Neuron (in vitro differentiated cells): Measurements from ENCODE around the gene ERO1A.

ENCODE experiments used
- H2AFZ ChIP-seq: one replicate; pipeline ENCODE4 v1.6.1; 2013; ENCODE audit warnings: low read depth, mild to moderate bottlenecking, inconsistent platforms, low read length, moderate library complexity
- H3K27me3 ChIP-seq: one replicate; pipeline ENCODE4 v1.6.1; 2013; ENCODE audit warnings: low read length; ENCODE audit not compliant: insufficient read depth
- H3K36me3 ChIP-seq: one replicate; pipeline ENCODE4 v1.6.1; 2013; ENCODE audit warnings: low read length; ENCODE audit not compliant: insufficient read depth
- H3K4me1 ChIP-seq: one replicate; pipeline ENCODE4 v1.6.1; 2013; ENCODE audit warnings: low read length; ENCODE audit not compliant: insufficient read depth
- H3K4me3 ChIP-seq: 2 replicates; pipeline ENCODE4 v1.5.1; 2013; ENCODE audit warnings: mild to moderate bottlenecking, low read length, moderate library complexity
- H3K9me3 ChIP-seq: one replicate; pipeline ENCODE4 v1.6.1; 2013; ENCODE audit warnings: low read length

ERO1A gene

DNA sequence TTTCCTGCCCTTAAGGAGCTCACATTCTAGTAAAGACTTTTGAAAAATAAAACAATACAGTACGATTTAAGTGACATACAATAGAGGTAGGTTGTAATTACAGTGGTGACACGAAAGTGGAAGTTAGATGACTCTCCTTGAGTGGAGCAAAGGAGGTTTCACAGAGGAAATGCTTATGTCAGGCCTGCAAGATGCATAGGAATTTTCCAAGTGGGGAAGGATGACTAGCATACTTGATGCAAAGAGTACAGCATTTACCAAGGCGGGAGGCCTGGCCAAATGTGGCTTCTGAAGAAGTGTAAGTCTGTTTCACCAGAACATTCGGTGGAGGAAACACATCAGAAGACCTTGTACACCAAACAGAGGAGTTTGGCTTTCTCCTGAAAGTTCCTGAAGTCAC, 55.2 kb downstream of the ERO1A start:
- no peak overlapping the region for H2AFZ ChIP-seq
- H3K27me3 ChIP-seq, result no peaks in the 10 kb centered on the region
- no peaks in the 10 kb centered on the region for H3K4me1 ChIP-seq
- H3K36me3 ChIP-seq, result peaks cover 16% of the 10 kb centered on the region
- H3K9me3 ChIP-seq, result no peaks in the 10 kb centered on the region
- no peak overlapping the region for H3K4me3 ChIP-seq

- H3K27me3 ChIP-seq, result no peaks in the 10 kb centered on the region
- H3K36me3 ChIP-seq, result no peaks in the 10 kb centered on the region
- H3K9me3 ChIP-seq, result no peaks in the 10 kb centered on the region
- H3K4me1 ChIP-seq, result no peaks in the 10 kb centered on the region
- H3K4me3 ChIP-seq, result no peak overlapping the region
- no peak overlapping the region for H2AFZ ChIP-seq
Observed at GRCh38 chr14:52619687-52620086, 75.7 kb downstream of the ERO1A start.

DNA sequence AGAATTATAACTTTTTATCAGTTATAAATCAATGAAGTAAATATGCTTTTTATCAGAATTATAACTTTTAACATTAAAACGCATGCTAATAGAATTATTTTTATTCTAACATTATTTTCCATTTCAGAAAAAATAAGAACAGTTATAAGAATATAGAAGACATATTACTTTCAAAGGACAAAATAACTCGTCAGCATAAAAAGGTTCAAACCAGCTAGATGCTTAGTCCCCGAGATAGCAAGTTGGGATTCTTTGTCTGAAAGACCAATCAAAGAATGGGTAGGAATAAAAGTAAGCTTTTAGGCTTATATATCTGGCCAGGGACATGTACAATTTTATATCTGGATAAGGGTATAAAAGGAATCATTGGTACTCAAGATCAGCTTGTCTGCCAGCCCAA, 76.8 kb downstream of the ERO1A start:
- Histone ChIP-seq H3K4me1 (no peaks in the 10 kb centered on the region), H3K27me3 (no peaks in the 10 kb centered on the region), H2AFZ (no peak overlapping the region), H3K36me3 (no peaks in the 10 kb centered on the region), H3K4me3 (no peak overlapping the region), H3K9me3 (no peaks in the 10 kb centered on the region)

DNA sequence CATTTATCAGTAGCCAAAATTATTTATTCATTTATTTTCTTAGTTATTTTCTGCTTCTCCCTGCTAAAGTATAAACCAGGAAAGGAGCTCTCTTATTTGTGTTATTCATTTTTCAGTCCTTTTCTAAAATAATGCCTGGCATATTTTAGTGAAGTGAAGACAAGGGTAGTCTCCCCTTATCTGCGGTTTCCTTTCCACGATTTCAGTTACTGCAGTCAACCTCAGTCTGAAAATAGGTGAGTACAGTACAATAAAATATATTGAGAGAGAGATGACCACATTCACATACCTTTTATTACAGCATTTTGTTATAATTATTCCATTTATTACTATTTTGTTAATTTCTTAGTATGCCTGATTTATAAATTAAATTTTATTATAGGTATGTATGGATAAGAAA, 85.2 kb downstream of the ERO1A start:
- Histone ChIP-seq H3K9me3 (no peaks in the 10 kb centered on the region), H3K27me3 (no peaks in the 10 kb centered on the region), H3K4me1 (no peaks in the 10 kb centered on the region), H2AFZ (no peak overlapping the region), H3K36me3 (no peaks in the 10 kb centered on the region), H3K4me3 (no peak overlapping the region)

DNA sequence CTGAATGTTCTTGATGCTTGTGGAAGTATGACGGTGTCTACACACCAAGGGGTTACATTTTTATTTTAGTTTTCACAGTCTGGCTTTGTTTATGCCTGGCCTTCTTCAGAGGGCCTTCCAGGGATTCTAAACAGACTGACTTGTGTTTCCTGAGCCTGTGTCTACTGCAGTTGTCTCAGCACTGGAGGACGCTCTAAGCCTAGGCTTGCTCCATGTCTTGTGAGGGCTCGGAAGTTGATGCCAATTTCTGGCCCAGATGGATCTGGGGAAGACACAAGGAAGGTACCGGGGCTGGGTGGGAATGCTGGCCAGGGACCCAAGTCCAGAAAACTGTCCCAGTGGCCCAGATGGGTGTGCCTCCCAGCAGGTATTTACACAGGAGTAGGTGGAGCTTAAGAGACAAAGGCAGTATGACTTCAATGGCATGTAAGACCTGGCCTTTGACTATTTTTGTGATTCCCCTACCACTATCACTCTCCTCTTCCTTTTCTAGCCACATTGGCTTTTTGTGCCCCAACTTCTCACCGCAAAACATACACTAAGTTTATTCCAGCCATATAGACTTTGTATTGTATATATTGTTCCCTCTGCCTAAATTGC, 85.8 kb downstream of the ERO1A start:
- Histone ChIP-seq H3K36me3 (no peaks in the 10 kb centered on the region), H2AFZ (no peak overlapping the region), H3K4me3 (no peak overlapping the region), H3K4me1 (no peaks in the 10 kb centered on the region), H3K9me3 (no peaks in the 10 kb centered on the region), H3K27me3 (no peaks in the 10 kb centered on the region)

DNA sequence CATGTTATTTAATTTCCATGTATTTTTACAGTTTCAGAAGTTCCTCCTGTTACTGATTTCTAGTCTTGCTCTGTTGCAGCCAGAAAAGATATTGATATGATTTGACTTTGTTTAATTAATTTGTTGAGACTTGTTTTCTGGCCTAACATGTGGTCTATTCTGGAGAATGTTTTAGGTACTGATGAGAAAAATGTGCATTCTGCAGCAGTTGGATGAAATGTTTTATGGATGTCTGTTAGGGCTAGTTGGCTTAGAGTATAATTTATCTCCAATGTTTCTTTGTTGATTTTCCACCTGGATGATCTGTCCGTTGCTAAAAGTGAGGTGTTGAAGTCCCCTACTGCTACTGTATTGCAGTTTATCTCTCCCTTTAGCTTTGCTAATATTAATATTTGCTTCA, 88.3 kb downstream of the ERO1A start:
- no peak overlapping the region for H3K4me3 ChIP-seq
- H3K27me3 ChIP-seq, result no peaks in the 10 kb centered on the region
- no peaks in the 10 kb centered on the region for H3K36me3 ChIP-seq
- H3K4me1 ChIP-seq, result no peaks in the 10 kb centered on the region
- no peak overlapping the region for H2AFZ ChIP-seq
- H3K9me3 ChIP-seq, result no peaks in the 10 kb centered on the region

DNA sequence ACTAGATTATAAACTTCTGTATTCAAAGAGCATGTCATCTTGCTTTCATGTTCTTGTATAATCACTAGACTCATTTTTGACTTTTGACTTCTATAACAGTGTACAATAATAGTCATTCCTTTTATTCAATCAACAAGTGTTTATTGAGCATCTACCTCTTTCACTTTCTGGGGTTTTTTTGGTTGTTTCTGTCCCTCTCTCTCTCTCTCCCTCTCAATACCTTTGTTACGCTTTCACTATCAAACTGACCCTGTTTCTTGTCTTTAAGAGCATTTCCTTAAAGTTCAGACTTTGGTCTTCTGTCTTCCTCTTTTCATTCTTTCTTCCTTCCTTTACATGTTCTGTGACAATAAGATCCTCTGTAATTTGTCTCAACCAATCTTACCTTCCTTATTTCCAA, 93.2 kb downstream of the ERO1A start:
- H3K4me3 ChIP-seq, result no peak overlapping the region
- H3K27me3 ChIP-seq, result no peaks in the 10 kb centered on the region
- no peaks in the 10 kb centered on the region for H3K4me1 ChIP-seq
- no peak overlapping the region for H2AFZ ChIP-seq
- no peaks in the 10 kb centered on the region for H3K9me3 ChIP-seq
- H3K36me3 ChIP-seq, result peaks cover 3% of the 10 kb centered on the region

- peaks cover 3% of the 10 kb centered on the region for H3K36me3 ChIP-seq
- H3K27me3 ChIP-seq, result no peaks in the 10 kb centered on the region
- no peak overlapping the region for H2AFZ ChIP-seq
- H3K4me1 ChIP-seq, result no peaks in the 10 kb centered on the region
- H3K4me3 ChIP-seq, result no peak overlapping the region
- H3K9me3 ChIP-seq, result no peaks in the 10 kb centered on the region
Observed at GRCh38 chr14:52599974-52600373, 95.4 kb downstream of the ERO1A start.

GRCh38 chr14:52598568-52598967, 96.8 kb downstream of the ERO1A start:
- Histone ChIP-seq H3K4me1 (no peaks in the 10 kb centered on the region), H3K9me3 (no peaks in the 10 kb centered on the region), H2AFZ (no peak overlapping the region), H3K36me3 (peaks cover 3% of the 10 kb centered on the region), H3K4me3 (no peak overlapping the region), H3K27me3 (no peaks in the 10 kb centered on the region)

DNA sequence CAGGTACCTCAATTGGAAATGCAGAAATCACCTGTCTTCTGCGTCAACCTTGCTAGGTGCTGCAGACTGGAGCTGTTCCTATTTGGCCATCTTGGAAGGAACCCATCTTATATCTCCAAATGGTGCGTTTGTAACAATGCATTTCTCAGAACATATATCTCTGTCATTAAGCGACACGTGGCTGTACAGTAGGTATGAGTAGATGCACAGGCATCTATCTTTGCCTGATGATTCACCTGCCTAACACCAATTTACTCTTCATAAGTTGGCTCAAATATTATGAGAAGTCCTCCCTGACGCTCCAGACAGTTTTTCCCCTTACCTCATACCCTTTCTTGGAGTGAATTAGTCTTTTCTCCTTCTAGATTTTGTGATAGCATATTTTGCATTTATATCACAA, 98.5 kb downstream of the ERO1A start:
- Histone ChIP-seq H3K4me1 (no peaks in the 10 kb centered on the region), H2AFZ (no peak overlapping the region), H3K36me3 (peaks cover 3% of the 10 kb centered on the region), H3K27me3 (no peaks in the 10 kb centered on the region), H3K9me3 (no peaks in the 10 kb centered on the region), H3K4me3 (no peak overlapping the region)

DNA sequence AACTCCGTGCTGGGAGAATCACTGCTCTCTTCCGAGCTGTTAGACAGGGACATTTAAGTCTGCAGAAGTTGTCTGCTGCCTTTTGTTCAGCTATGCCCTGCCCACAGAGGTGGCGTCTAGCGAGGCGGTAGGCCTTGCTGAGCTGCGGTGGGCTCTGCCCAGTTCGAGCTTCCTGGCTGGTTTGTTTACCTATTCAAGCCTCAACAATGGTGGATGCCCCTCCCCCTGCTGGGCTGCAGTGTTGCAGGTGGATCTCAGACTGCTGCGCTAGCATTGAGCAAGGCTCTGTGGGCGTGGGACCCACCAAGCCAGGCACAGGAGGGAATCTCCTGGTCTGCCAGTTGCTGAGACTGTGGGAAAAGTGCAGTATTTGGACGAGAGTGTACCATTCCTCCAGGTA, 99.0 kb downstream of the ERO1A start:
- no peak overlapping the region for H2AFZ ChIP-seq
- H3K27me3 ChIP-seq, result no peaks in the 10 kb centered on the region
- no peaks in the 10 kb centered on the region for H3K9me3 ChIP-seq
- H3K36me3 ChIP-seq, result peaks cover 3% of the 10 kb centered on the region
- H3K4me1 ChIP-seq, result no peaks in the 10 kb centered on the region
- H3K4me3 ChIP-seq, result no peak overlapping the region

GRCh38 chr14:52590318-52590717, 105.0 kb downstream of the ERO1A start:
- H3K27me3 ChIP-seq, result no peaks in the 10 kb centered on the region
- H3K4me1 ChIP-seq, result no peaks in the 10 kb centered on the region
- H3K36me3 ChIP-seq, result no peaks in the 10 kb centered on the region
- no peak overlapping the region for H3K4me3 ChIP-seq
- no peaks in the 10 kb centered on the region for H3K9me3 ChIP-seq
- H2AFZ ChIP-seq, result no peak overlapping the region
